Stomach (tissue), 4 donors: ENCODE measurements around the gene UBE2I.
"Not testable (repeated sequence)": the region's sequence is repeated elsewhere in the genome, so short reads cannot be mapped to it uniquely, and the experiment has no call there.

ENCODE experiments used
- EP300 ChIP-seq: sonication (generic); formaldehyde crosslinking; IDR thresholded peaks from one replicate; pipeline ENCODE4 v1.6.1; 2017; ENCODE audit warnings: antibody characterized with exemption
- POLR2A ChIP-seq, 4 donors: fragments of 450-650 bp; IDR thresholded peaks; one replicate each; pipeline ENCODE4 v1.6.1; 2016; ENCODE audit warnings: antibody characterized with exemption in 4 of 4, control low read depth in 2 of 4, mild to moderate bottlenecking in 1 of 4, moderate library complexity in 1 of 4
- POLR2AphosphoS5 ChIP-seq, 3 donors: sonication (generic); formaldehyde crosslinking; IDR thresholded peaks; one replicate each; pipeline ENCODE4 v1.6.1; 2016; ENCODE audit warnings: antibody characterized with exemption in 3 of 3
- TF ChIP-seq, protein P1 (sequence below), 7 experiments: fragments of 450-650 bp in 4 of 7; fragments of 200-600 bp in 3 of 7; sonication (generic) in 3 of 7; IDR thresholded peaks; one replicate each; pipeline ENCODE4 v1.5.1; 2016 to 2019; ENCODE audit warnings: antibody characterized with exemption in 7 of 7, control low read depth in 2 of 7, mild to moderate bottlenecking in 1 of 7

DNA sequence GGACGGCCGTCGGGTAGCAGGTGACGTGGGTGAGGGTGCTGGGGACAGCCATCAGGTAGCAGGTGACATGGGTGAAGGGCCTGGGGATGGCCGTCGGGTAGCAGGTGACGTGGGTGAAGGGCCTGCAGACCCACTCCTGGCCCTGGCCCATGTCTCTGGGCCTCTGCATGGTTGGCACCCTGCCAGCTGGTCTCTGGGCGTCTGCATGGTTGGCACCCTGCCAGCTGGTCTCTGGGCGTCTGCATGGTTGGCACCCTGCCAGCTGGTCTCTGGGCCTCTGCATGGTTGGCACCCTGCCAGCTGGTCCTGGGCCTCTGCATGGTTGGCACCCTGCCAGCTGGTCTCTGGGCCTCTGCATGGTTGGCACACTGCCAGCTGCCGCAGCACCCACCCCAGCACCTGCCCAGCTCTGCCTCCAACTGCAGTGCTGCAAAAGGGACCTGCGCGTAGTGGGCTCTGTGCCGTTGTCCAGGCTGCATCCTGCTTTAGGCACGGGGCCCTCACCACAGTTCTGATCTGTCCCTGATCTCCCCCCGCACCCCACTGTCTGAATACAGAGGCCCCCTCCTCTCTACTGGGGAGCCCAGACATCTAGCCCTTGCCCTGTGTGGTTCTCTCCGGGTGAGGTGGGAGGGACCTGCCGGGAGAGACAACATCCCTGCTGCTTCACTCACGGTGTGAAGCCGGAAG lies 37.6 kb upstream of the UBE2I start:
- not testable (repeated sequence) for TF ChIP-seq POLR2A (IDR thresholded peaks at IDR 0.05); EP300; POLR2AphosphoS5 (IDR thresholded peaks at IDR 0.05)
- TF ChIP-seq, protein P1, sequence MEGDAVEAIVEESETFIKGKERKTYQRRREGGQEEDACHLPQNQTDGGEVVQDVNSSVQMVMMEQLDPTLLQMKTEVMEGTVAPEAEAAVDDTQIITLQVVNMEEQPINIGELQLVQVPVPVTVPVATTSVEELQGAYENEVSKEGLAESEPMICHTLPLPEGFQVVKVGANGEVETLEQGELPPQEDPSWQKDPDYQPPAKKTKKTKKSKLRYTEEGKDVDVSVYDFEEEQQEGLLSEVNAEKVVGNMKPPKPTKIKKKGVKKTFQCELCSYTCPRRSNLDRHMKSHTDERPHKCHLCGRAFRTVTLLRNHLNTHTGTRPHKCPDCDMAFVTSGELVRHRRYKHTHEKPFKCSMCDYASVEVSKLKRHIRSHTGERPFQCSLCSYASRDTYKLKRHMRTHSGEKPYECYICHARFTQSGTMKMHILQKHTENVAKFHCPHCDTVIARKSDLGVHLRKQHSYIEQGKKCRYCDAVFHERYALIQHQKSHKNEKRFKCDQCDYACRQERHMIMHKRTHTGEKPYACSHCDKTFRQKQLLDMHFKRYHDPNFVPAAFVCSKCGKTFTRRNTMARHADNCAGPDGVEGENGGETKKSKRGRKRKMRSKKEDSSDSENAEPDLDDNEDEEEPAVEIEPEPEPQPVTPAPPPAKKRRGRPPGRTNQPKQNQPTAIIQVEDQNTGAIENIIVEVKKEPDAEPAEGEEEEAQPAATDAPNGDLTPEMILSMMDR (IDR thresholded peaks at IDR 0.05) = not testable (repeated sequence)
